ENCODE results near the gene WDR7.
A peak's percentile ranks its signal among the peaks of the same experiment; 100 is the strongest.

The WDR7 gene

DNA sequence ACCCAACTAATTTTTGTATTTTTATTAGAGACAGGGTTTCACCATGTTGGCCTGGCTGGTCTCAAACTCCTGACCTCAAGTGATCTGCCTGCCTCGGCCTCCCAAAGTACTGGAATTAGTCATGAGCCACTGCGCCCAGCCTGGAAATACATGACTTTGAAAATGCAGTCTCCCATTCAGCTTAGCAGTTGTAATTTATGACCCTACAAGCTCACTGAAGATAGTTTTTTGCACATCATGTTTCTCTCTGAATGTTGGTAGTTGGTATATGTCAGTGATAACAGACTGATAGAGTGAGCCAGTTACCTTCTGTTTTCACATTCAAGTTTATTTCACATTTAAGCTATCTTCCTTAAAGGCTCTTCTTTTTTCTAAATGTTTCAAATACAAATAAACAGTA is 7.1 kb downstream of the WDR7 start:
- FAIRE-seq, result no peak

- FAIRE-seq, result no peak
These were observed 8.0 kb downstream of the WDR7 start for GRCh38 chr18:56659111-56659510.

- FAIRE-seq, result no peak
These were observed 9.5 kb downstream of the WDR7 start for GRCh38 chr18:56660655-56661054.

DNA sequence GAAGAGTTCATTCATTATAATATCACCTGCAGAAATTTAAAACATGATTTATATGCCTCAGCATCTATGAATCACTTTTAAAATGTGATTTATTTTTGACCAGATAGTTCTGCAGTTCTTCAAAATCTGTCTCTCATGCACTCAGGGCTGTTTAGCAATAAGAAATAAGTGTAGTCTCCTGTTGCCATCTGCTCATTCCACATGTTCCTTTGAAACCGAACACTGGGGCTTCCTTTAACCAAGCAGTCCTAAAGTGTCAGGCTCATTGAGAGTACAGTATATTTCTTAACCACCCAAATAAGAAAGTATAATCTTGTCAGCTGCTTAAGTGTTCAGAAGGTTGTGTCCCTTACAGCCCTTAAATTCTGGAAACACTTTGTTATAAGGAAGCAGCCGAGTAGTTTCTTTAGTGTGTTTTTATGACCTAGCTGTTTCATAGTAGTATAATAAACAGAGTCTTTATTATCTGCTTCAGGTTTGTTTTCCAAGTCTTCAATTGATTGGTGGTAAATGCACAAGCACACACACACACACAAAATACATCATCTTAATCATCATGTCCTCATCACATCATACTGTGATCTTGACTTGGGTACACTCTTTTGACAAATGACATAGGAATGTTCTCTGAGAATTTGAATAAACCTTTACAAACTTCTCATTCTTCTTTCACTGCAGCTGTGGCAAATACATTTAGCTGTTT is 10.4 kb downstream of the WDR7 start:
- FAIRE-seq, result peak; percentile 14

DNA sequence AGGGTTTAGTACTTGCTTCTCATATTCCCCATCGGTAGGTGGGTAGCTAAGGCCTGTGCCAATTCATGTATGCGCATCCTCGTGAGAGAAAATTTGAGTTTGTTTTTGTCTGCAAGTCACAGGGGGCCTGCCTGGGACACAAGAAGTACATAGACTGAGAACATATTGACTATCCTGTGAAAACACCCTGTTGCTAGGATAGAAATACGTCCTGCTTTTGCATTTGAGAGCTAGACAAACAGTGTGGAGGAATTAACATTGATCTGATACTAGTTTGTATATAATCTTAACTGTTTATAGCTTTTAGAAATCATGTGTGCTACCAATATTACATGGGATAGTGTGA is 10.9 kb downstream of the WDR7 start:
- FAIRE-seq, result no peak

- FAIRE-seq, result no peak
These were observed 11.3 kb downstream of the WDR7 start for GRCh38 chr18:56662502-56662901.

GRCh38 chr18:56662902-56663301 is 11.7 kb downstream of the WDR7 start:
- no peak for FAIRE-seq

GRCh38 chr18:56672391-56672790 is 21.2 kb downstream of the WDR7 start:
- FAIRE-seq, result no peak

- FAIRE-seq, result no peak
These were observed 21.8 kb downstream of the WDR7 start for GRCh38 chr18:56672981-56673380.

DNA sequence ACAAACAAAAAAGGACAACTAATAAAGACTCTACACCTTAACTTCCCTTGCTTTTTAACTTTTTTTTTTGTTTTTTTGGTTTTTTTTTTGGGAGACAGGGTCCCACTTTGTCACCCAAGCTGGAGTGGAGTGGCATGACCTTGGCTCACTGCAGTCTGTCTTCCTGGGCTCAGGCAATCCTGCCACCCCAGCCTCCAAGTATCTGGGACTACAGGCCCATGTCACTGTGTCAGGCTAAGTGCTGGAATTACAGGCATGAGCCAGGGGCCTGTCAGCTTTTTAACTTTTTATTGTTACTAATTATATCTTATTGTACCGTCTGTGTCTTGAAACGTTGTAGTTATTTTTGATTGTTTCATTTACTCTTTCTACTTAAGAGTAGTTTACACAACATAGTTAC is 25.5 kb downstream of the WDR7 start:
- no peak for FAIRE-seq

DNA sequence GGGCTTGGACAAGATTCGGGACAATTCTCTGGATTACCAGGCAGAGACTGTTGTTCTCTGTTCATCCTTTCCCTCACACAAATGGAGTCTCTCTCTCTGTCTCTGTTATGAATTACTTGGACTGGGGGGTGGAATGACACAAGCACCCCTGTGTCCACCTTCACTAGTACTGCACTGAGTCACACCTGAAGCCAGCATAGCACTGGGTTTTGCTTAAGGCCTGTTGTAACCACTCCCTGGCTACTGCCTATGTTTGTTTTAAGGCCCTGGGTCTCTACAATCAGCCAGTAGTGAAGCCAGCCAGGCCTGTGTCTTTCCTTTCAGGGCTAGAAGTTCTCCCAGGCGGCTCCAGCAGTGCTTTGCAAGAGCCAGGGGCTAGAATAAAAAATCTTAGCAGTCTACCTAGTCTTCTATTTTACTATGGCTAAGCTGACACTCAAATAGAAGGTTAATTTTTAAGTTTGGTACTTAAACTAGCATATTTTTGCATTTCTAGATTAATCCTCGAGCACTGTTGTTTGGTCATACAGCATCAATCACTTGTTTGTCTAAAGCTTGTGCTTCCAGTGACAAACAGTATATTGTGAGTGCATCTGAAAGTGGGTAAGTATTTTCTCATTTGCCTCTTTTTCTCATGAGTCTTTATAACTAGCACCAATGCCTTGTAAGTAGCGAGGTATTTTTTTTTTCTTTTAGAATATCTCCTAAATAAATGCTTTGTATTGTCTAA is 27.8 kb downstream of the WDR7 start:
- no peak for FAIRE-seq

- no peak for FAIRE-seq
These were observed 33.1 kb downstream of the WDR7 start for GRCh38 chr18:56684277-56684676.

GRCh38 chr18:56691530-56691929 is 40.4 kb downstream of the WDR7 start:
- peak; percentile 24 for FAIRE-seq

GRCh38 chr18:56696966-56697365 is 45.8 kb downstream of the WDR7 start:
- FAIRE-seq, result no peak

DNA sequence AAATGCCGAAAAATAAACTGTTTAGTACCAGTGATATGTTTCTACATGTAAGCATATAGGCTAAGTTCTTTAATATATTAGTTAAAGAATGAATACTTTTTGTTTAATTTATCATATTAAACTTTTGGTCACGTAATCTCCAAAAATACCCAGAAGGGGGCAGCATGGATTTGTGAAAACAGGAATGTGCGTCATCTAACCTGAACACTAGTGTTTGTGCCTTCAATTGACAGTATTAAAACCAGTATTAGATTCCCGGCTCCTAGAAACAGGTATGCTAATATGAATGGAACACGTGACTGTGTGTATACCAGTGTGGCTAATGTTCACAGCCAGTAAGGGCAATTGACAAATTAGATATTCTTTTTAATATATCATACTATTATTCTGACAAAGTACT is 51.8 kb downstream of the WDR7 start:
- FAIRE-seq, result no peak

DNA sequence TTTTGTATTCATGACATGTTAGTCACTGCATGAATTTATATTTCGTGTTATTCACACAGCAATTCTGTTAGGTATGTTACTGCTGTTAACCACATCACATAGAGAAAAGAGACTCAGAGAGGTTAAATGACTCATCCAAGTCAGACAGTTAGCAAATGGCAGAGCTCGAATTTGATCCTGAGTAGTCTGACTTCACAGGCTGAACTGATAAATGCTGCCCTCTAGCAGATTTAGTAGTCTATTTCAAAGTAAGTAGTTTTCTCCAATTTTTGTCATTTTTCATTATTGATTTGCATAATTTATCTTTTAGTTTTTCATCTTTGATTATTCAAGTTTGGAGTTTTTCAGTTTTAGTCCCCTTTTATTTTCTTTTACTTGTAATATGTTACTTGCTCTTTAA is 58.3 kb downstream of the WDR7 start:
- FAIRE-seq, result no peak

DNA sequence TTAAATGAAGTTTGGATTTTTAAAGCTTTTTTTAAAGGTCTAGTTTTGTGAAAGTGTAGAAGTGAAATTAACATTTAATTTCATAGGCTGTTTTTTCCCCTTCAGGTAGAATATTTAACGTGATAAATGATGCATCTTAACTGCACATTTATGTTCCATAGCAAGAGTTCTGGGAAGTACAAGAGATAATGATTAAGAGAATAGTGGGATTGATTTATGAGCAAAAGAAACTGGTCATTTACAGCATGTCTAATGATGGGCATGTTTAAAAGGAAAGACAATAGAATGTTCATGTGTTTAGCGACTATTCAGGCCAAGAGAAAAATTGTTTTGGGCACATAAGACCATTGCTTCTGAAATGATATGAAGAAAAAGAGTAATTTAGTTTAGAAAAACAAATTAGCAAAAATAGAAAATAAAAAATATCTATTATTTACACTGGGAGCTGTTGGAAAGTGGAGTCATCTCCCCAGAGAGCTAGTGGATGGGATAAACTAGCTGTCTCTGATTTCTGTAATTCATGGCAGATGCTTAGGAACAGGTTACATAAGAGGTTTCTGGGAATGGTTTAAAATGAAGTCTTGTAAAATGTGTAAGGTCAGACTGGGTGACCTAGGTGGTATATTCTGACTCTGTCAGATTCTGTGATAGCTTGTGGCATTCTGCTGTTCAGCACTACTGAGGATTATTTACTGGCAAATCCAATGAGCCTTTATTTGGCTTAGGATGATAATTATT is 60.7 kb downstream of the WDR7 start:
- no peak for FAIRE-seq

- no peak for FAIRE-seq
These were observed 61.6 kb downstream of the WDR7 start for GRCh38 chr18:56712761-56713160.

- FAIRE-seq, result no peak
These were observed 64.0 kb downstream of the WDR7 start for GRCh38 chr18:56715121-56715520.

DNA sequence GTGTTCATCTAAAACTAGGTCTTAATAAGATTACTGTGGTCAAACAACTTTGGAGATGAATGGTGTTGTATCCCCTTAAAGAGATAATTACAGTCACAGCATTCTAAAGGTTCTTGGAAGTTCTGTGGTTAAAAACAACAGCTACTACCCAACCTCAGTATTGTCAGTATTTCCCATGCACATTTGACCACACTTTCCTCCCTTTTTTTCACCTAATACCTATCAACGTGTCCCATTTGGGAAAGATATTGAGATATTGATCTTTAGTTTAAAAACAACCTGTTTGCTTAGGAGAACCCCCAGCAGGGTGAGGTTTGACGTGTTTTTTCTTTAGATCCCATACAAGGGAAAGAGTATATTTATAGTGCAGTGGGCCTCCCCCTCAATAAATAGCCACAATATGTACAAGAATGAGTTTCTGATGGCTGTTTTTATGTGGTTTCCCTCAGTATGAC is 65.6 kb downstream of the WDR7 start:
- FAIRE-seq, result no peak

DNA sequence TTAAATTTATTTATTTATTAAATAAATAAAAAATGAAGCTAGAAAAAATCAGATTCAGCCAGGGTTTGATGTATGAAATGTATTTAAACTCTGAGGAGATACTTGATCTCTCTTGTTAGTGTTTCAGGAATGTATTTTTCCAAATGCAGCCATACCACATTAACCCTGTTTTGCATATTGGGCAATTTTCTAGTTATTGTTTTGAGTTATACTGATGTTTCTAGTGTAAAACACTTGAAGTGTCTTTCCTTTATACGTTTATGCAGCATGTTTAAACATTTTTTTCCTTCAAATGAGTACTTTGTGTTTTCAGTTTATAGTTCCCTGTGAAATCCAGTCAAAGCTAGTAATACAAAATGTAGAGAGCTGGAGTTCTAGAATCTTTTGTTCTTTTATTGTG is 69.9 kb downstream of the WDR7 start:
- FAIRE-seq, result no peak

DNA sequence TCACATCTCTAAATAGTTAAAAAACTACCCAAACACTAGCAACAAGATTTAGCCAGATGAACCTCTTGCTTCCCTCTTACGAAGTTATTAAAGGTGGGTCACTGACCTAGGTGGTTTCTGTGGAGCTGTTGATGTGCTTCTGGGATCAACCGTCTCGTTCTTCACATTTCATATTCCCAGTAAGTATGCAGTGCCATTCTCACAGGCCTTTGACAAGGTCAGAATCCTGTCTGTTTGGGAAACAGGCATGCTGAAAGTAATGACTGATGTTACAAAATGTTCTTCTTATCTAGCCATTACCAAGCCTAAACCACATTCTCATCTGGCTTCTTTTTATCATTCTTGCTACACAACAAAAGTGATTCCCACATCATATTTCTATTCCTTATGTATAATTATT is 70.3 kb downstream of the WDR7 start:
- FAIRE-seq, result no peak

- FAIRE-seq, result no peak
These were observed 71.4 kb downstream of the WDR7 start for GRCh38 chr18:56722518-56722917.

- FAIRE-seq, result no peak
These were observed 71.9 kb downstream of the WDR7 start for GRCh38 chr18:56723068-56723467.

Measured in colon (tissue), 2 donors.